ENCODE data around the gene NAA50. TPM values are rescaled to one million over a fixed set of nuclear protein-coding genes. Genes with fewer than 3 reads are reported as not detected.
A peak's percentile ranks its signal among the peaks of the same experiment; 100 is the strongest.

Gene NAA50
- total RNA-seq, 1 donor, result 169 TPM

- Histone ChIP-seq H3K4me3 (ENCODE audit: insufficient read depth, low read length) (no peak overlapping the region), H3K4me1 (ENCODE audit: insufficient read depth, low read length) (no peaks in the 10 kb centered on the region), H3K4me2 (ENCODE audit: insufficient read depth, low read length) (peak overlapping the region; percentile 17), H4K20me1 (ENCODE audit: insufficient read depth, low read length) (no peaks in the 10 kb centered on the region), H3K9me3 (ENCODE audit: low read depth, low read length) (peaks cover 3% of the 10 kb centered on the region), H3K27ac (ENCODE audit: low read depth, low read length) (no peak overlapping the region), H3K27me3 (ENCODE audit: insufficient read depth, low read length) (no peaks in the 10 kb centered on the region), H3K79me2 (ENCODE audit: insufficient read depth, low read length) (peaks cover 67% of the 10 kb centered on the region), H2AFZ (ENCODE audit: low read length) (no peak overlapping the region), H3K36me3 (ENCODE audit: insufficient read depth, low read length) (no peaks in the 10 kb centered on the region)
- TF ChIP-seq, protein P1, sequence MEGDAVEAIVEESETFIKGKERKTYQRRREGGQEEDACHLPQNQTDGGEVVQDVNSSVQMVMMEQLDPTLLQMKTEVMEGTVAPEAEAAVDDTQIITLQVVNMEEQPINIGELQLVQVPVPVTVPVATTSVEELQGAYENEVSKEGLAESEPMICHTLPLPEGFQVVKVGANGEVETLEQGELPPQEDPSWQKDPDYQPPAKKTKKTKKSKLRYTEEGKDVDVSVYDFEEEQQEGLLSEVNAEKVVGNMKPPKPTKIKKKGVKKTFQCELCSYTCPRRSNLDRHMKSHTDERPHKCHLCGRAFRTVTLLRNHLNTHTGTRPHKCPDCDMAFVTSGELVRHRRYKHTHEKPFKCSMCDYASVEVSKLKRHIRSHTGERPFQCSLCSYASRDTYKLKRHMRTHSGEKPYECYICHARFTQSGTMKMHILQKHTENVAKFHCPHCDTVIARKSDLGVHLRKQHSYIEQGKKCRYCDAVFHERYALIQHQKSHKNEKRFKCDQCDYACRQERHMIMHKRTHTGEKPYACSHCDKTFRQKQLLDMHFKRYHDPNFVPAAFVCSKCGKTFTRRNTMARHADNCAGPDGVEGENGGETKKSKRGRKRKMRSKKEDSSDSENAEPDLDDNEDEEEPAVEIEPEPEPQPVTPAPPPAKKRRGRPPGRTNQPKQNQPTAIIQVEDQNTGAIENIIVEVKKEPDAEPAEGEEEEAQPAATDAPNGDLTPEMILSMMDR (IDR thresholded peaks at IDR 0.05; ENCODE audit: extremely low read depth, low read depth, low read length), result no peak
- no peak for DNase-seq (ENCODE audit: insufficient read length, low spot score, missing footprints)
These were observed 12.5 kb upstream of the NAA50 start for GRCh38 chr3:113758389-113759024.

GRCh38 chr3:113754494-113755159 lies 8.6 kb upstream of the NAA50 start:
- no peak overlapping the region for H3K27ac ChIP-seq (ENCODE audit: low read depth, low read length)

GRCh38 chr3:113753376-113753985 lies 7.4 kb upstream of the NAA50 start:
- H3K4me1 ChIP-seq (ENCODE audit: insufficient read depth, low read length), result peaks cover 6% of the 10 kb centered on the region
- no peak overlapping the region for H3K27ac ChIP-seq (ENCODE audit: low read depth, low read length)
- TF ChIP-seq, protein P1 (IDR thresholded peaks at IDR 0.05; ENCODE audit: extremely low read depth, low read depth, low read length), result no peak

More at GRCh38 chr3:113754494-113755159, 8.6 kb upstream of the NAA50 start:
- H2AFZ ChIP-seq (ENCODE audit: low read length), result no peak overlapping the region
- peaks cover 3% of the 10 kb centered on the region for H3K9me3 ChIP-seq (ENCODE audit: low read depth, low read length)
- H3K4me3 ChIP-seq (ENCODE audit: insufficient read depth, low read length), result no peak overlapping the region
- no peaks in the 10 kb centered on the region for H3K27me3 ChIP-seq (ENCODE audit: insufficient read depth, low read length)
- H3K4me2 ChIP-seq (ENCODE audit: insufficient read depth, low read length), result no peak overlapping the region
- TF ChIP-seq, protein P1 (IDR thresholded peaks at IDR 0.05; ENCODE audit: extremely low read depth, low read depth, low read length), result no peak
- DNase-seq (ENCODE audit: insufficient read length, low spot score, missing footprints), result no peak
- H3K4me1 ChIP-seq (ENCODE audit: insufficient read depth, low read length), result no peaks in the 10 kb centered on the region
- peaks cover 71% of the 10 kb centered on the region for H3K79me2 ChIP-seq (ENCODE audit: insufficient read depth, low read length)
- no peaks in the 10 kb centered on the region for H3K36me3 ChIP-seq (ENCODE audit: insufficient read depth, low read length)
- H4K20me1 ChIP-seq (ENCODE audit: insufficient read depth, low read length), result no peaks in the 10 kb centered on the region

GRCh38 chr3:113751141-113751540 lies 5.1 kb upstream of the NAA50 start:
- TF ChIP-seq, protein P1 (IDR thresholded peaks at IDR 0.05; ENCODE audit: extremely low read depth, low read depth, low read length), result no peak
- Histone ChIP-seq H3K9me3 (ENCODE audit: low read depth, low read length) (no peaks in the 10 kb centered on the region), H2AFZ (ENCODE audit: low read length) (no peak overlapping the region), H3K4me3 (ENCODE audit: insufficient read depth, low read length) (no peak overlapping the region), H3K79me2 (ENCODE audit: insufficient read depth, low read length) (peaks cover 82% of the 10 kb centered on the region), H3K4me2 (ENCODE audit: insufficient read depth, low read length) (no peak overlapping the region), H4K20me1 (ENCODE audit: insufficient read depth, low read length) (no peaks in the 10 kb centered on the region), H3K4me1 (ENCODE audit: insufficient read depth, low read length) (peaks cover 17% of the 10 kb centered on the region), H3K27me3 (ENCODE audit: insufficient read depth, low read length) (no peaks in the 10 kb centered on the region), H3K36me3 (ENCODE audit: insufficient read depth, low read length) (no peaks in the 10 kb centered on the region), H3K27ac (ENCODE audit: low read depth, low read length) (peak overlapping the region; percentile 30)
- no peak for DNase-seq (ENCODE audit: insufficient read length, low spot score, missing footprints)

More at GRCh38 chr3:113753376-113753985, 7.4 kb upstream of the NAA50 start:
- Histone ChIP-seq H3K4me2 (ENCODE audit: insufficient read depth, low read length) (no peak overlapping the region), H3K27me3 (ENCODE audit: insufficient read depth, low read length) (no peaks in the 10 kb centered on the region), H4K20me1 (ENCODE audit: insufficient read depth, low read length) (no peaks in the 10 kb centered on the region), H3K79me2 (ENCODE audit: insufficient read depth, low read length) (peaks cover 81% of the 10 kb centered on the region), H2AFZ (ENCODE audit: low read length) (no peak overlapping the region), H3K36me3 (ENCODE audit: insufficient read depth, low read length) (no peaks in the 10 kb centered on the region), H3K9me3 (ENCODE audit: low read depth, low read length) (peaks cover 3% of the 10 kb centered on the region), H3K4me3 (ENCODE audit: insufficient read depth, low read length) (no peak overlapping the region)
- DNase-seq (ENCODE audit: insufficient read length, low spot score, missing footprints), result no peak
